ENCODE measurements around the gene GULP1. TPM values are rescaled to one million over a fixed set of nuclear protein-coding genes. Genes with fewer than 3 reads are reported as not detected.

GULP1 gene
- polyA plus RNA-seq, 1 donor from 2014 or later, result not detected

- no peak overlapping the region for H3K27ac Mint-ChIP-seq
- H3K27me3 Mint-ChIP-seq, result no peaks in the 10 kb centered on the region
- H3K9me3 Mint-ChIP-seq, result no peaks in the 10 kb centered on the region
- no peaks in the 10 kb centered on the region for H3K4me1 Mint-ChIP-seq
- no peak overlapping the region for H3K4me3 Mint-ChIP-seq
- H3K36me3 Mint-ChIP-seq, result no peaks in the 10 kb centered on the region
Measured at GRCh38 chr2:188511346-188511745, 219.7 kb downstream of the GULP1 start.

GRCh38 chr2:188512456-188512855, 220.8 kb downstream of the GULP1 start:
- Mint-ChIP-seq H3K9me3 (no peaks in the 10 kb centered on the region), H3K4me1 (no peaks in the 10 kb centered on the region), H3K4me3 (no peak overlapping the region), H3K27ac (no peak overlapping the region), H3K27me3 (no peaks in the 10 kb centered on the region), H3K36me3 (no peaks in the 10 kb centered on the region)

DNA sequence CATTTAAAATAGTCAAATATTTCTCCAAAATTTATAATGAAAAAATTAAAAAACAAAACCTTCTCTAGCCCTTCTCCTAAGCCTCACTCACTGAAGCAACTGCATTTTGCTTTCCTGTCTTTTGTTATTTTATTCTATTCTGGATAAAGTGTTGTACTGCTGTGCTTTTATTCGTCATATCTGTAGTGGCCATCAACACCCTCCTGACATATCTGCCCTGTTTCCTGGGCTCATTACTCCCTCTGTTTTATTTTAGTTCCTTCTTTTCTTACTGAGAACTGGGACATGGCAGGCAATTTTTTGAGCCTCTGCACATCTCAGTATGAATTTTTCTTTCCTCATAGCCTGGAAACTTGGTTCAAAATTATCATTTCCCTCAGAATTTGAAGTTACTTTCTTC, 224.2 kb downstream of the GULP1 start:
- Mint-ChIP-seq H3K9me3 (peaks cover 0 to 2% (median 0%) of the 10 kb centered on the region in 3 donors), H3K27ac (no peak overlapping the region), H3K4me1 (no peaks in the 10 kb centered on the region), H3K4me3 (no peak overlapping the region), H3K36me3 (no peaks in the 10 kb centered on the region), H3K27me3 (peaks cover 2% of the 10 kb centered on the region)

DNA sequence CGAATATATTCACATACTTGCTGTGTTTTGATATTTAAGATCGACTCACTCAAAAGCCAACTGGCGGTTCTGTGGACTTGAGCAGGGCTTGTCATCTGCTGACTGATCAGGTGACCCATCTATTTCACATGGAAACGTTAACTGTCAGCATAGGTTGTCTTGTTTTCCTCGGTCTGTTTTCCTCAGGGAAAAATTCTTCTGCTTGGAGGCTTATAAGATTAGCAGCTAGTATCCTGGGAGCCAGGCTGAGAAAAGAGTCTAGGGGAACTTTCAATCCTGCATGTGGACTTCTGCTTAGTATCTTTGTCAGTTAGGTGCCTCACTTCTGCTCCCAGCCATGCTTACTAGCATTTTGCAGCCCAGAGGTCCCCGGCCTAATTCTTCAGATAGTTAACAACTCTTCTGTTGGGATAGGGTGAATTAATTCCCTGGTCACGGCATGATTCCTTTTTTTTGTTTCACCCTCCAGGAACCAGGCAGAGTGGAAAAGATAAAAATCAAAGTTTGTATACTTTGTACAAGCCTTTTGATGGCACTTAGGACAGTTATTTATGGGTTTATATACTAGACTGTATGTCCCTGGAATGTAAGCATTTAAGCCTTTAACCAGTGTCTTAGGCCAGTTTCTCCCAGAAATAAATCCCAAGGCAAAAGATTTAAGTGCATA, 226.0 kb downstream of the GULP1 start:
- Mint-ChIP-seq H3K4me3 (no peak overlapping the region), H3K27me3 (peaks cover 2% of the 10 kb centered on the region), H3K9me3 (peaks cover 0 to 2% (median 0%) of the 10 kb centered on the region in 3 donors), H3K27ac (no peak overlapping the region), H3K36me3 (no peaks in the 10 kb centered on the region), H3K4me1 (no peaks in the 10 kb centered on the region)

DNA sequence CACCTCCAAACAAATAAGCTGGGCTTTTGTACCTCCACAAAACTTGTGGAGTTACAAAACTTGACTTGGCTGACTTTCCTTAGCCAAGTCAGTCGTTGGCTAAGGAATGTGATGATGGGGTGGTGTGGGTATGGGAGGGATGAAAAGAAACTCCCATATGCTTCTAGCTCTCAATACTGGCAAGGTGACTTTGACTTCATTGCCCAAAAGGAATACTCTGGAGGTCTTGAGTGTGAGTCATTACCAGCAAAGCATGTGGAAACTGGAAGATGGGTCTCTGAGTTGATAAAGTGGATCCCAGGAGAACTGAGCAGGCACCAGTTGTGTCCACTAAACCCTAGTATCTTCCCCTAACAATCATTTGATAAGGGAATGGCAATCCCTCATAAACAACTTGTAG, 226.7 kb downstream of the GULP1 start:
- Mint-ChIP-seq H3K27ac (no peak overlapping the region), H3K9me3 (peaks cover 0 to 2% (median 0%) of the 10 kb centered on the region in 3 donors), H3K4me3 (no peak overlapping the region), H3K4me1 (no peaks in the 10 kb centered on the region), H3K27me3 (peaks cover 2% of the 10 kb centered on the region), H3K36me3 (no peaks in the 10 kb centered on the region)

GRCh38 chr2:188519136-188519535, 227.5 kb downstream of the GULP1 start:
- Mint-ChIP-seq H3K4me1 (no peaks in the 10 kb centered on the region), H3K36me3 (no peaks in the 10 kb centered on the region), H3K9me3 (peaks cover 0 to 2% (median 0%) of the 10 kb centered on the region in 3 donors), H3K4me3 (no peak overlapping the region), H3K27ac (no peak overlapping the region), H3K27me3 (peaks cover 2% of the 10 kb centered on the region)

DNA sequence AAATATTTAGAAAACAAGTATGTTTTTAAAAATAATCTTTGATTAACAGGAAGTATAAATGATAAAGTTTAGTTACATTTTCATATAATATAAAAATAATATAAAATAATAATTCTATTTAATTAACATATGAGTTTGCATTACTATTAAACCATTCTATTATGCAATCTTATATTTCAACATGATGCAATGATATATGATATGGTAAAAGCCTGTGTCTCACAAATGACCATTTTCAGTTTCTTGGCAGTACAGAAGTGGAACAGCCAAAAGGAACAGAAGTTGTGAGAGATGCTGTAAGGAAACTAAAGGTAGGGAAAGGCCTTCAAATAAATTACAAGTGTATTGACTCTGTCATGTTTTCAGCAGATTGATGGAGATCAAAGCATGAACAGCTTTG, 230.8 kb downstream of the GULP1 start:
- peaks cover 2% of the 10 kb centered on the region for H3K27me3 Mint-ChIP-seq
- H3K4me1 Mint-ChIP-seq, result no peaks in the 10 kb centered on the region
- H3K27ac Mint-ChIP-seq, result no peak overlapping the region
- no peak overlapping the region for H3K4me3 Mint-ChIP-seq
- H3K9me3 Mint-ChIP-seq, result peaks cover 0 to 2% (median 0%) of the 10 kb centered on the region in 3 donors
- H3K36me3 Mint-ChIP-seq, result no peaks in the 10 kb centered on the region

- peaks cover 2% of the 10 kb centered on the region for H3K27me3 Mint-ChIP-seq
- H3K27ac Mint-ChIP-seq, result no peak overlapping the region
- H3K9me3 Mint-ChIP-seq, result peaks cover 0 to 2% (median 0%) of the 10 kb centered on the region in 3 donors
- H3K36me3 Mint-ChIP-seq, result no peaks in the 10 kb centered on the region
- no peak overlapping the region for H3K4me3 Mint-ChIP-seq
- no peaks in the 10 kb centered on the region for H3K4me1 Mint-ChIP-seq
Measured at GRCh38 chr2:188523919-188524318, 232.2 kb downstream of the GULP1 start.

DNA sequence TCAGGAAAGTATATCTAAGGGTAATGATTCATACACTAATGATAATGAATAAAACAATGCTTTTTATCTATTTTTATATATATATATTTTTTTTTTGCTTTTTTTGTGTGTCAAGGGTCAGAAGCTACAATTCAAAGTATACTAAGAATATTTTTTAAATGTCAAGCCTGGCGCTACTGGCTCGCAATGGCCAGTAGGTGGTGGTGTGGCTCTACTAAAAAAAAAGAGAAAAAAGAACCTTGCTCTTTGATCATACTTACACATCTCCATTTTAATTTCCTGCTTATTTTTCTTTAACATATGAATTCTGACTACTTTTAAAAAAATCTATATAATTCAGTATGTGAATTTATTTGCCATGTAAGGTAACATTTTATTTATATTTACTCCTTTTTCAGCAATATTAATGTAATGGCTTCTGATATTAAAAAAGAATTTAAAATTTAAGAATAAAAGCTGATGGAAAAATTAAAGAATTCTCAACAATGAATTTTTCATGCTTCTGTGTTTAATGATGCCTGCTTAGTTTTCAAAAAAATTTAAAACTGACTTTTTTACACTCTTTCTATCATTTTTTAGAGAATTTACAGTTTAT, 232.9 kb downstream of the GULP1 start:
- H3K9me3 Mint-ChIP-seq, result peaks cover 0 to 2% (median 0%) of the 10 kb centered on the region in 3 donors
- H3K27me3 Mint-ChIP-seq, result peaks cover 2% of the 10 kb centered on the region
- no peak overlapping the region for H3K4me3 Mint-ChIP-seq
- no peak overlapping the region for H3K27ac Mint-ChIP-seq
- H3K4me1 Mint-ChIP-seq, result no peaks in the 10 kb centered on the region
- H3K36me3 Mint-ChIP-seq, result no peaks in the 10 kb centered on the region

DNA sequence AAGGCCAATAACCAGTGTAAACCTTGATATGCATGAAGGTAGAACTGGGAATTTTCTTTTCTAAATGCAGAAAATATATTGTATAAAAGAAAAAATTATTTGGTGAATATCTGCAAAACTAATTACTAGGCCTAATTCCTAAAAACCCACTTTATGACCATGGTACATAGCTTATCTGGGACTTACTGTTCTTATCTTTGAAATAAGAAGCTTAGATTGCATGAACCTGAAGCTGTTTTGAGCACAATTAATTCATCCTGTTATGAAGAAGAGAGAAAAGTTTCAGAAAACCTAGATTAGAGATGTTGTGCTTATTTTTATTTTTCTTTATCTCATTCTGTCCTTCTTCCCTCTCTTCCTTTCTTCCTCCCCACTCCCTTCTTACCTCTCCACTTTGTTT, 235.0 kb downstream of the GULP1 start:
- Mint-ChIP-seq H3K9me3 (no peaks in the 10 kb centered on the region), H3K4me1 (no peaks in the 10 kb centered on the region), H3K27ac (peak overlapping the region in 1 of 3 donors; percentile 23), H3K36me3 (no peaks in the 10 kb centered on the region), H3K4me3 (no peak overlapping the region), H3K27me3 (no peaks in the 10 kb centered on the region)

DNA sequence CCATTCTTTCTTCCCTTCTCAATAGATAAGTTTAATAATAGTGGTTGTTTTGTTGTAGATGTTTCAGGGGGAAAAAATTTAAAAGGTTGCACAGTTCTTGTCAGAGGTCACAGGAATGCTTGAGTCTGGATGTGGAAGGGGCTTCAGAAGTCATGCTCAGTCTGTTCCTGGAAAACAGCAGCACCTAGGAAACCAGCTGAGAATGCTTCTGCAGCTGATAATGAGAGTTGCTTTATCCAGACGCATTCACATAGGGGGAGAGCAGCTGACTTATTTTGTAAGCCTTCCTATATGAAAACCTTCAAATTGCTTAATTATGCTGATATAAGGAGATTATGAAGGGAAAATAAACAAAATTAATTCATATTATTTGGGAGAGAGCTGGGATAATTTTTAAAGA, 235.5 kb downstream of the GULP1 start:
- H3K36me3 Mint-ChIP-seq, result no peaks in the 10 kb centered on the region
- no peaks in the 10 kb centered on the region for H3K4me1 Mint-ChIP-seq
- no peaks in the 10 kb centered on the region for H3K27me3 Mint-ChIP-seq
- H3K9me3 Mint-ChIP-seq, result no peaks in the 10 kb centered on the region
- H3K4me3 Mint-ChIP-seq, result no peak overlapping the region
- H3K27ac Mint-ChIP-seq, result peak overlapping the region in 2 of 3 donors; percentile 23 to 36

GRCh38 chr2:188527581-188527993, 235.9 kb downstream of the GULP1 start:
- no peak overlapping the region for H3K4me3 Mint-ChIP-seq
- H3K9me3 Mint-ChIP-seq, result peaks cover 0 to 2% (median 0%) of the 10 kb centered on the region in 3 donors
- no peak overlapping the region for H3K27ac Mint-ChIP-seq
- H3K4me1 Mint-ChIP-seq, result no peaks in the 10 kb centered on the region
- H3K27me3 Mint-ChIP-seq, result no peaks in the 10 kb centered on the region
- H3K36me3 Mint-ChIP-seq, result no peaks in the 10 kb centered on the region

GRCh38 chr2:188529710-188530109, 238.0 kb downstream of the GULP1 start:
- Mint-ChIP-seq H3K27me3 (no peaks in the 10 kb centered on the region), H3K4me3 (no peak overlapping the region), H3K4me1 (no peaks in the 10 kb centered on the region), H3K36me3 (no peaks in the 10 kb centered on the region), H3K9me3 (peaks cover 0 to 2% (median 0%) of the 10 kb centered on the region in 3 donors), H3K27ac (no peak overlapping the region)

GRCh38 chr2:188534875-188535274, 243.2 kb downstream of the GULP1 start:
- Mint-ChIP-seq H3K4me3 (no peak overlapping the region), H3K9me3 (peaks cover 2 to 3% (median 2%) of the 10 kb centered on the region in 3 donors), H3K27ac (no peak overlapping the region), H3K27me3 (no peaks in the 10 kb centered on the region), H3K36me3 (no peaks in the 10 kb centered on the region), H3K4me1 (no peaks in the 10 kb centered on the region)

GRCh38 chr2:188551671-188552070, 260.0 kb downstream of the GULP1 start:
- Mint-ChIP-seq H3K27me3 (no peaks in the 10 kb centered on the region), H3K9me3 (no peaks in the 10 kb centered on the region), H3K27ac (no peak overlapping the region), H3K4me1 (no peaks in the 10 kb centered on the region), H3K36me3 (peaks cover 4% of the 10 kb centered on the region), H3K4me3 (no peak overlapping the region)

DNA sequence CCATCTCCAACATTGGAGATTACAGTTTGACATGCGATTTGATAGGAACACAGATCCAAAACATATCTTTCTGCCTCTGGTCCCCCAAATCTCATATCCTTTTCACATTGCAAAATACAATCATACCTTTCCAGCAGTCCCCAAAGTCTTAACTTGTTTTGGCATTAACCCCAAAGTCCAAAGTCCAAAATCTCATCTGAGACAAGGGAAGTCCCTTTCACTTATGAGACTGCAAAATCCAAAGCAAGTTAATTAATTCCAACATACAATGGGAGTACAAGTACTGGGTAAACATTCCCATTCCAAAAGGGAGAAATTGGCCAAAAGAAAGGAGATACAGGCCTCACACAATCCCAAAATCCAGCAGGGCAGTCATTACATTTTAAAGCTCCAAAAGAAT, 265.4 kb downstream of the GULP1 start:
- Mint-ChIP-seq H3K9me3 (peaks cover 3 to 6% (median 6%) of the 10 kb centered on the region in 3 donors), H3K36me3 (peaks cover 4% of the 10 kb centered on the region), H3K4me1 (no peaks in the 10 kb centered on the region), H3K27me3 (no peaks in the 10 kb centered on the region), H3K4me3 (no peak overlapping the region), H3K27ac (no peak overlapping the region)
